Measurements from ENCODE around the gene RBM47. TPM values are rescaled to one million over a fixed set of nuclear protein-coding genes. Genes with fewer than 3 reads are reported as not detected.

The RBM47 gene
- total RNA-seq, 1 donor from 2014 or later: 7.1 TPM

DNA sequence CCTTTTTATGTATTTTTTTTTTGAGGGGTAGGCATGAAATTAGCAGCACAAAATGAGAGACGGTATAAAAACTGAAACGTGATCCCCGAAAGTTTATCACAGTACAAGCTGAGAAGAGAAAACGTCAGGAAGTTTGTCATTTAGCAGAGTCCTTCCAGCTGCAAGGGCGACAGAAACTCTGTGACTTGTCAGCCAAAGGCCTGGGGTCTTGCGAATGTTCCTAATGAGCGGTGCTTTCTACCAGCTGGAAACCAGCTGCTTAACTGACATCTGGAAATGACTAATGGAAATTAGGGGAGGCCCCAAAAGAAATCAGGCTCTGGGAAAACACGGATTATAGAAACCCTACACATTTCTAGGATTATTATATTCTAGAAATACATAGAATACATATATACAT, 228.0 kb downstream of the RBM47 start:
- Histone ChIP-seq H3K27me3 (no peaks in the 10 kb centered on the region), H3K4me1 (no peaks in the 10 kb centered on the region), H3K27ac (no peak overlapping the region), H3K36me3 (no peaks in the 10 kb centered on the region), H3K4me3 (no peak overlapping the region), H3K9me3 (no peaks in the 10 kb centered on the region)
- TF ChIP-seq, protein P1, sequence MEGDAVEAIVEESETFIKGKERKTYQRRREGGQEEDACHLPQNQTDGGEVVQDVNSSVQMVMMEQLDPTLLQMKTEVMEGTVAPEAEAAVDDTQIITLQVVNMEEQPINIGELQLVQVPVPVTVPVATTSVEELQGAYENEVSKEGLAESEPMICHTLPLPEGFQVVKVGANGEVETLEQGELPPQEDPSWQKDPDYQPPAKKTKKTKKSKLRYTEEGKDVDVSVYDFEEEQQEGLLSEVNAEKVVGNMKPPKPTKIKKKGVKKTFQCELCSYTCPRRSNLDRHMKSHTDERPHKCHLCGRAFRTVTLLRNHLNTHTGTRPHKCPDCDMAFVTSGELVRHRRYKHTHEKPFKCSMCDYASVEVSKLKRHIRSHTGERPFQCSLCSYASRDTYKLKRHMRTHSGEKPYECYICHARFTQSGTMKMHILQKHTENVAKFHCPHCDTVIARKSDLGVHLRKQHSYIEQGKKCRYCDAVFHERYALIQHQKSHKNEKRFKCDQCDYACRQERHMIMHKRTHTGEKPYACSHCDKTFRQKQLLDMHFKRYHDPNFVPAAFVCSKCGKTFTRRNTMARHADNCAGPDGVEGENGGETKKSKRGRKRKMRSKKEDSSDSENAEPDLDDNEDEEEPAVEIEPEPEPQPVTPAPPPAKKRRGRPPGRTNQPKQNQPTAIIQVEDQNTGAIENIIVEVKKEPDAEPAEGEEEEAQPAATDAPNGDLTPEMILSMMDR (IDR thresholded peaks at IDR 0.05): no peak
- no peak for DNase-seq (ENCODE audit: low spot score in 2 of 2)
- intact Hi-C loops (cut with DNase I): no loop called here

GRCh38 chr4:40401096-40401495, 228.6 kb downstream of the RBM47 start:
- Histone ChIP-seq H3K27ac (no peak overlapping the region), H3K27me3 (no peaks in the 10 kb centered on the region), H3K36me3 (no peaks in the 10 kb centered on the region), H3K4me3 (no peak overlapping the region), H3K4me1 (no peaks in the 10 kb centered on the region), H3K9me3 (no peaks in the 10 kb centered on the region)
- intact Hi-C loops (cut with DNase I): no loop called here
- no peak for DNase-seq (ENCODE audit: low spot score in 2 of 2)
- TF ChIP-seq, protein P1 (IDR thresholded peaks at IDR 0.05): no peak

- intact Hi-C loops (cut with DNase I): no loop called here
- H3K4me1 ChIP-seq: no peaks in the 10 kb centered on the region
- no peaks in the 10 kb centered on the region for H3K9me3 ChIP-seq
- no peaks in the 10 kb centered on the region for H3K36me3 ChIP-seq
- no peak overlapping the region for H3K27ac ChIP-seq
- TF ChIP-seq, protein P1 (IDR thresholded peaks at IDR 0.05): no peak
- DNase-seq (ENCODE audit: low spot score in 2 of 2): no peak
- H3K4me3 ChIP-seq: no peak overlapping the region
- no peaks in the 10 kb centered on the region for H3K27me3 ChIP-seq
These were observed 230.1 kb downstream of the RBM47 start for GRCh38 chr4:40399578-40399977.

DNA sequence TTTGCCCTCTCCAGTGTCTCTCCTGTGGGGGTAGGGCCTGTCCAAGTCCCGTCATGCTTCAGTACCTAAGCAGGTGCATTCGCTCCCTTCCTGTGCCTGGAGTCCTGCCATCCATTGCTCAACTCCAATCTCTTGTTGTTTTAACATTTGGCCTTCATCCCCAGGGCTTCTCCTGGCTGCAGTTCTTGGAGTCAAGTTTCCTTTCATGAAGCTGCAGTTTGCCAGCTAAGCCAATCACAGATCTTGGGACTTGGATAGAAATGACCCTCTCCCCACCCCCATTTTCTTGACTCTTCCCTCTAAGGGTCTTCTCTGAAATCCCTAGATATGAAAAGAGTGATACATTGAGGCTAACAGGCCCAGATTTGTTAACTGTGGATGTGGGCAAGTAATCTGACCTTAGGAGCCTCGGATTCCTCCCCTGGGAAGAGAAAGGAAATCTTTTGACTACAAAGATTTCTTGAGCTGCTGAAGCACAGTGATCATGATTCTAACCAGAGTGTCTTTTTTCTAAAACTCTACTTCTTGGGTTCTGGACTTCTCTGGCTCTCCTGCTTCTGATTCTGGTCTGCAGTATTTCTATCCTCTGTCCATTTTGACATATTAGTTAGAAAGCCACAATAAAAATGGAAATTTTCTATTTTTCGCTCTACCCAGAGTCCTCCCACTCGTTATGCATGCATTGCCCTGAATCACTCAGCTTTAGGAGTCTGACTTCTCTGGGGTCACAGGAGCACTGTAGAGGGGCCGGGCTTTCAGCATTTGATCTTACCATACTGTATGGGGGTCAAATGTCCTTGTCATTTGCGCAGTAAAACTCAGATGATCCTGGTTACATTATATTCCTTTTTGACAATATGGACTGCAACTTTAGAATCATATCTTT, 233.5 kb downstream of the RBM47 start:
- H3K36me3 ChIP-seq: no peaks in the 10 kb centered on the region
- no peak overlapping the region for H3K27ac ChIP-seq
- H3K4me1 ChIP-seq: no peaks in the 10 kb centered on the region
- no peaks in the 10 kb centered on the region for H3K27me3 ChIP-seq
- TF ChIP-seq, protein P1 (IDR thresholded peaks at IDR 0.05): no peak
- intact Hi-C loops (cut with DNase I): no loop called here
- H3K9me3 ChIP-seq: no peaks in the 10 kb centered on the region
- H3K4me3 ChIP-seq: no peak overlapping the region
- no peak for DNase-seq (ENCODE audit: low spot score in 2 of 2)

- TF ChIP-seq, protein P1 (IDR thresholded peaks at IDR 0.05): no peak
- intact Hi-C loops (cut with DNase I): no loop called here
- no peak overlapping the region for H3K4me3 ChIP-seq
- no peaks in the 10 kb centered on the region for H3K36me3 ChIP-seq
- DNase-seq (ENCODE audit: low spot score in 2 of 2): no peak
- H3K4me1 ChIP-seq: no peaks in the 10 kb centered on the region
- H3K27ac ChIP-seq: no peak overlapping the region
- H3K27me3 ChIP-seq: no peaks in the 10 kb centered on the region
- no peaks in the 10 kb centered on the region for H3K9me3 ChIP-seq
These were observed 234.3 kb downstream of the RBM47 start for GRCh38 chr4:40395166-40395900.

Measured in ascending aorta (tissue), 2 donors.